8988T (cell line): Measurements from ENCODE around the gene FAM227B.
"Not testable (repeated sequence)": the region's sequence is repeated elsewhere in the genome, so short reads cannot be mapped to it uniquely, and the experiment has no call there.

Source experiments
- DNase-seq: peaks from one replicate; pipeline ENCODE4 v3.0.0; 2011

Gene FAM227B

GRCh38 chr15:49620658-49621368, at the start of gene FAM227B, which contains the start of gene DTWD1:
TSS of gene FAM227B (minus strand) at chr15:49620818. CDS start at chr15:49615171, 5,647 bp downstream.
TSS of gene DTWD1 (plus strand) at chr15:49621048. CDS start at chr15:49625168, 4,120 bp downstream.
- peak; percentile 31 for DNase-seq

- DNase-seq, result no peak
These were observed 48.7 kb upstream of the FAM227B start for GRCh38 chr15:49669288-49669687.

- DNase-seq, result not testable (repeated sequence)
These were observed 45.9 kb upstream of the FAM227B start for GRCh38 chr15:49666486-49666885.

GRCh38 chr15:49664716-49665115, 44.1 kb upstream of the FAM227B start:
- DNase-seq, result no peak

- DNase-seq, result no peak
These were observed 36.1 kb upstream of the FAM227B start for GRCh38 chr15:49656734-49657133.

- DNase-seq, result no peak
These were observed 32.3 kb upstream of the FAM227B start for GRCh38 chr15:49652922-49653321.

GRCh38 chr15:49650676-49651075, 30.1 kb upstream of the FAM227B start:
- DNase-seq, result no peak

- no peak for DNase-seq
These were observed 29.4 kb upstream of the FAM227B start for GRCh38 chr15:49649987-49650386.

GRCh38 chr15:49646891-49647290, 26.3 kb upstream of the FAM227B start:
- DNase-seq, result no peak

- no peak for DNase-seq
These were observed 25.3 kb upstream of the FAM227B start for GRCh38 chr15:49645941-49646340.

- no peak for DNase-seq
These were observed 24.7 kb upstream of the FAM227B start for GRCh38 chr15:49645277-49645676.

- DNase-seq, result no peak
These were observed 23.8 kb upstream of the FAM227B start for GRCh38 chr15:49644364-49644794.

GRCh38 chr15:49637857-49638256, 17.2 kb upstream of the FAM227B start:
- no peak for DNase-seq

GRCh38 chr15:49628379-49628778, 7.8 kb upstream of the FAM227B start:
- DNase-seq, result no peak

GRCh38 chr15:49627407-49627877, 6.8 kb upstream of the FAM227B start:
- DNase-seq, result no peak

GRCh38 chr15:49625460-49626036, 4.9 kb upstream of the FAM227B start:
- no peak for DNase-seq

- DNase-seq, result no peak
These were observed 3.4 kb upstream of the FAM227B start for GRCh38 chr15:49624056-49624455.

- DNase-seq, result no peak
These were observed 1.9 kb upstream of the FAM227B start for GRCh38 chr15:49622561-49622960.

GRCh38 chr15:49621887-49622286, 1.3 kb upstream of the FAM227B start:
- DNase-seq, result no peak

GRCh38 chr15:49621401-49621811, 788 bp upstream of the FAM227B start:
- no peak for DNase-seq

- DNase-seq, result no peak
These were observed 419 bp downstream of the FAM227B start for GRCh38 chr15:49620199-49620598.

- no peak for DNase-seq
These were observed 1.4 kb downstream of the FAM227B start for GRCh38 chr15:49619226-49619625.

- DNase-seq, result not testable (repeated sequence)
These were observed 8.4 kb downstream of the FAM227B start for GRCh38 chr15:49612240-49612639.

- no peak for DNase-seq
These were observed 10.3 kb downstream of the FAM227B start for GRCh38 chr15:49610157-49610918.
